Right ventricle myocardium inferior (tissue), 1 donor: Measurements from ENCODE around the gene CYB561. TPM values are rescaled to one million over a fixed set of nuclear protein-coding genes. Genes with fewer than 3 reads are reported as not detected.
"Not testable (repeated sequence)": the region's sequence is repeated elsewhere in the genome, so short reads cannot be mapped to it uniquely, and the experiment has no call there.

Experiments used
- ATAC-seq: fragments of 200-7000 bp; cut with Tn5 transposase; one replicate; pipeline ENCODE4 v1.9.1; 2020; ENCODE audit warnings: mild to moderate bottlenecking, moderate library complexity
- DNase-seq: peaks from one replicate; pipeline ENCODE4 v3.0.0; 2021; ENCODE audit errors: missing footprints
- intact Hi-C: fragments of 100-400 bp; cut with DNase I; formaldehyde crosslinking; loops from one replicate; pipeline ENCODE4 v1.11.0; 2022
- total RNA-seq: library from RNA; stranded (reverse); fragmentation: NEBNext Ultra II Directional; extraction: Animal tissue kit (Norgen Biotek cat#: 25700); gene quantifications from one replicate; pipeline ENCODE4 v1.2.1, GENCODE V29; 2021
- donor health status: DM: no; HTN: yes; CAD: no; lungs with severe emphysema.

The CYB561 gene
- total RNA-seq, 1 donor from 2014 or later: 15.5 TPM

- intact Hi-C loops: no loop called here
- ATAC-seq (no peak), DNase-seq (no peak)
These were observed 9.3 kb upstream of the CYB561 start for GRCh38 chr17:63455417-63455816.

DNA sequence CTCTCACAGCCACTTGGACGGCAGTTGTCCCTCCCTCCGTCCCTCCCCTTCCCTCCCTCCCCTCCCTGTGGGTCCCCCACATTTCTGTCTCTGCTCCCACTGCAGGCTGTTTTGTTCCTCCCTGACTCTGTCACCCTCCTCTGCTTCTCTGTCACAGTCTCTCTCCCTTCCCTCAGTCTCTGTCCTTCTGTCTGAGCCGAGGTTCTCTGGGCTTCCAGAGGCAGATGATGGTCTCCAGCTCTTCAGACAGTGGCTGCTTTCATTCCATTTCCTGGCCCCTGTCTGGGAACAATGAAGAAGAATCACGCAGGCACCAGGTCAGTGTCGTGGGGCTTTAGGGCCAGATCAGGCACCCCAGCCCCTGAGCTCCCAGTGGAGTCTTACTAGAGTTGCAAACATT lies 8.8 kb upstream of the CYB561 start:
- no peak for ATAC-seq
- DNase-seq: no peak
- intact Hi-C loops: no loop called here

DNA sequence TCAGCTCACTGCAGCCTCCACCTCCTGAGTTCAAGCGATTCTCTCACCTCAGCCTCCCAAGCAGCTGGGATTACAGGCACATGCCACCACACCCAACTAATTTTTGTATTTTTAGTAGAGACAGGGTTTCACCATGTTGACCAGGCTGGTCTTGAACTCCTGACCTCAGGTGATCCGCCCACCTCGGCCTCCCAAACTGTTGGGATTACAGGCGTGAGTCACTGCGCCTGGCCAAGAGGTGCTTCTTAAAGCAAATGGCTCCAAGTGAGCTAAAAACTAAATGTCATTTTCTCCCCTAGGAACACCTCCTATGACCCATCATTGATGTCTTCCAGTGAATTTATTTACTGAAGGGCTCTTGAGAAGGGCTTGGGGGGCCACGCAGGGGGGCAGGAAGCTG lies 8.3 kb upstream of the CYB561 start:
- DNase-seq, ATAC-seq, intact Hi-C loops: not testable (repeated sequence)

DNA sequence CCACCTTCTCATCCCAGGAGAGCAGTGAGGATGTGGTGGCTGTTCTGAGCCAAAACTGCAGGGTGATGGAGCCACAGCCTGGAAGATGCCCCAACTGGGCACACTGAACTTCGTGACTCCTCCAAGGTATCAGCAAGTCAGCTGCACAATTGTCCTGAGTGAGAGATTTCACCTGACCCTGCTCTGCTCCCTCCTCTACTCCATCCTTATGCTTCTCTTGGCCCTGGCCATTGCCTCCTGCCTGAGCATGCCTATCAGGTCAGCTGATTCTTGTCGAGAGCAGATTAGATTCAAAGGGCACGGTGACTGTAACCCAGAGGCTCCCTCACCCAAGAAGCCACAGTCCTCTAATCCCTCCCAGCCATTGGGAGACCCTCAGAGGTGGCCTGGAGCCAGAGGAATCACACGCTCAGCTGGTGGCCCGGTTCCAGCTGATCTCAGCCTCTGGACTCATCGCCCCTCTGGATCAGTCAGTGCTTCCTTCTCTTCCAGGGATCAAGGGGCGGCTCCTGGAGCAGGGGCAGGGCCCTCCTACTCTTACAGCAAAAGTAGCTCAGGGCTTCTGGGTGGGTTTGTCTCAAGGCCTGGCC lies 7.0 kb upstream of the CYB561 start:
- DNase-seq (no peak), ATAC-seq (no peak)
- intact Hi-C loops: no loop called here

DNA sequence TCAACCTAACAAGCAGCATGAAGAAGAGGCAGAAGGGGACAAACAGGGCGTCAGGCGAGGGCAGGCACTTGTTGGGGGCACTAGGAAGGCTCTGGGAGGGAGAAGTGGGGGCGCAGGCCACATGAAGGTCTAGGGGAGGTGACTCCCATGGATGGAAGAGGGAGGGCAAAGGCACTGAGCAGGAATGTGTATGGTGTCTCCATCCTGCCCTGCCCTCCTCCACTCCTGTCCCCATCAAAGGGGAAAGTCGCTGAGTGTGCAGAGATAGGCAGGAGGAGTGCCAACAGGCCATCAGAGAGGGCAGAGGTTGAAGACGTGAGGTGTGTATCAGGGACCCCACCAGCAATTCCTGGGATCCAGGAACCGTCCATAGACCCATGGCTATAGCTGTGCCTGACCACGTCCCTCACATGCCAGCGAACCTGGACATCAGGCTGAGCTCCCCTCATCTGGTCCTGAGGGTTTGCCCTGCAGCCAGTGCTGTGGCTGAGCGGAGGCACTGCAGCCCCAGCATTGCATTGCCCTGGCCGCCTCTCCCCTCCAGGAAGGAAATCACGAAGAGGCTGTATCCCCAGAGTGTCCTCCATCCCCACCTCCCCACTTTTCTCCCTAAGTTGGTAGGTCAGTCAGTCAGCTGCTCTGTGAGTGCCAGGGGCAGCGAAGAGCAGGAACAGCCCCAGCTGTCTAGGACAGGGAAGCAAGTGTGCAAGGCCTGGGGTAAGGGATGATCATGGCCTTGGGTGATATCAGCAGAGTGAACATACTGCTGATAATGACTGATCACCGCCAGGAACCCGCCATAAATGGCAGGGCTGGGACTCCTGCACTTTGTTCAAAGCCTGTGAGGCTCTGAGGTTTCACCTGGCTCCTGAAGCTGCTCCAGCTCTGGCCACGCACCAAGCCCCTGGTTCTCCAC lies 6.2 kb upstream of the CYB561 start:
- ATAC-seq (no peak), DNase-seq (no peak)
- intact Hi-C loops: no loop called here

GRCh38 chr17:63451150-63451549 lies 5.0 kb upstream of the CYB561 start:
- ATAC-seq (no peak), DNase-seq (no peak)

GRCh38 chr17:63450551-63450950 lies 4.4 kb upstream of the CYB561 start:
- intact Hi-C loops: no loop called here
- ATAC-seq: no peak
- no peak for DNase-seq

More at GRCh38 chr17:63451150-63451549, 5.0 kb upstream of the CYB561 start:
- intact Hi-C loops: no loop called here

DNA sequence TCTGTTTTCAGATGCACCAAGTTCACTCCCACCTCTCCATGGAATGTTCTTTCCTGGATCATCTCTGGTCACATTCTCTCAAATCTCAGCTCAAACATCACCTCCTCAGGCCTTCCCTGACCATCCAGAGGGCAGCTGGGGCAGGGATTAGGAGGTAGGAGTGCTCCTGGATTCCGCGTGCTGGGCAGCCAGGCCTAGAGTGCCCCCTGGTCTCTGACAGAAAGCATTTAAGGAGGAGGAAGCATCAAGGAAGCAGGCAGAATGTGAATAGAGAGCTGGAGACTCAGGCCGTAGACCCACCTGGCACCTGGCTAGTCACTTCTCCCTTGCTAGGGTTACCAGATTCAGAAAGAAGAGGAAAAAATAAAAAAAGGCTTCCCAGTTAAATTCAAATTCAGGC lies 2.5 kb upstream of the CYB561 start:
- no peak for ATAC-seq
- DNase-seq: no peak
- intact Hi-C loops: no loop called here

DNA sequence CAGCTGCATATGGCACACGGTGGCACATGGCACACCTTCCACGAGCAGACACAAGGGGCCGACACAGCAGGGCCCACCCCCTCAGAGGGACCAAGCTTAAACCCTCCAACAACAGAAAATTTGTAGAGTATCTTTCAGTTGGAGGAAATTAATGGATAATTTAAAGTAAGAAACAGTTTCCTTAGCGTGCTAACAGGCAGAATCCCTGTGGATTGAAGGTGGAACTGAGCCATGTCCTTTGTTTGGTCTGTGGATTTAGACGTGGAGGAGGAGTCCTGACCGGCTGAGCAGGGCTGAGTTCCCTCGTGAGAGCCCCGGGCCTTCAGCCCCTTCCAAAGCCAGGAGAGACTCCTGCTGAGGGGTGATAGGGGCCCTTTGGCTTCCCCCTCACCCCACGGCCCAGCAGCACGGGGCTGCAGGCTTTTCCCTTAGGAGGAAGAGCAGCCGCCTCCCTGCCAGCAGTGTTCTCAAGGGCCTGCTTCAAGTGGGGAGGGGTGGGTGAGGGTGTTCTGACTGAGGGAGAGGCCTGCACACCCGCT lies 1.4 kb upstream of the CYB561 start:
- no peak for ATAC-seq
- no peak for DNase-seq
- intact Hi-C loops: loop anchor here (2.0 kb wide), 1 partner anchor 27 kb away; no protein-coding TSS in a partner anchor

- DNase-seq: peak; percentile 90
- peak; percentile 75 for ATAC-seq
- intact Hi-C loops: loop anchor here (2.0 kb wide), 1 partner anchor 28 kb away; no protein-coding TSS in a partner anchor
These were observed 806 bp upstream of the CYB561 start for GRCh38 chr17:63446753-63447470.

- intact Hi-C loops: no loop called here
- no peak for ATAC-seq
- no peak for DNase-seq
These were observed 544 bp downstream of the CYB561 start for GRCh38 chr17:63445571-63445953.

DNA sequence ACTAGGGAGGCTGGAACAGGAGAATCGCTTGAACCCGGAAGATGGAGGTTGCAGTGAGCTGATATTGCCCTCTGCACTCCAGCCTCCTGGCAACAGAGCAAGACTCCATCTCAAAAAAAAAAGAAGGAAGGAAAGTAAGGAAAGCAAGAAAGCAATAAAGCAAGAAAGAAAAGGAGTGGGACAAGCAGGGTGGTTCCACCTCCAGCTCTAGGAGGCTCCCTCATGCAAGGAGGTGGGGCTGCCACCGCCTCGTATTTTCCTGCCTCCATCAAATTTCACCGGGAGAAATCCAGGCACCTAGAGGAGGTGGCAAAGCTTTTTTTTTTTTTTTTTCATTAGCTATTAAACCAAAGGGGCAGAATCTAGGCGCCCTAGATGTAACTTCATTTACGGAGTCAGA lies 1.0 kb downstream of the CYB561 start:
- ATAC-seq: no peak
- intact Hi-C loops: no loop called here
- DNase-seq: no peak

DNA sequence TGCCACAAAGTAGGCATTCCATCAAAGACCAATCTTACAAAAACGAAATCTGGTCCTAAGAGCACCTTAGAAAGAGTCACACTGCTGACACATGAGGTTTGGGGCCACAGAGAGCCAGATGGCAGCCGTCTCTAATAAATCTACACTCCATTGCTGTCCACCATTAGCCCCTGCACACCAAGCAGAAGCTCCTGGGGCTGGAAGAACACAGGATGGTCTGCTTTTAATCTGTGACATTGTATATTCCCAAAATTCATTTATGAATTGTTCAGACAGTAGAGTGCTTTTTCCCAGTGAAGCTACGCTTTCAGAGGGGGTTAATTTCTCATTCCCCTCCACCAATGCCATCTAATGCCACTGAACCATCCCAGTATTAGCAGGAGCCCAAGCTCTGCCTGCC lies 1.6 kb downstream of the CYB561 start:
- ATAC-seq (no peak), DNase-seq (no peak)
- intact Hi-C loops: no loop called here

- ATAC-seq: no peak
- no peak for DNase-seq
- intact Hi-C loops: no loop called here
These were observed 3.1 kb downstream of the CYB561 start for GRCh38 chr17:63443053-63443452.

DNA sequence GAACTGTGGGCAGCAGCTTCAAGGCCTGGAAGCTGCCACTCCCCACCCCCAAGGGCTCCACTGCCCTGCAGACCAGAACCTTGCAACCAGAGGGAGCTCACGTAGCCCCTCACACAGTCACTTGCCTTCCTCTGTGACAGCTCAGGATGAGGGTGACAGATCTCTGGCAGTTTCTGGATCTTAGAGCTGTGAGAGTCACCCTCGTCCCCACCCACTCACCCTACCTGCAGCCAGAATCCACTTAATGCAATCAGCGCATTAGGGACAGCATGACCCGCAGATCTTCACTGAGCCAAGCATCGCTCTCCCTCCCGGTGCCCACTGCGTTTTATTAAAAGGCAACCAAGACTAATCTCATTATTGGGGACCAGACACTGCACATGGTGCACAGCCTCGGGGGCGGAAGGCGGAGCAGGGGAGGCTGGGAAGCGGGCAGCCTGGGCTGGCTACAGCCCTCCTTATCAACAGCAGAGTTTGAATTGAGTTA lies 3.5 kb downstream of the CYB561 start:
- ATAC-seq (peak; percentile 19), DNase-seq (no peak)
- intact Hi-C loops: no loop called here

DNA sequence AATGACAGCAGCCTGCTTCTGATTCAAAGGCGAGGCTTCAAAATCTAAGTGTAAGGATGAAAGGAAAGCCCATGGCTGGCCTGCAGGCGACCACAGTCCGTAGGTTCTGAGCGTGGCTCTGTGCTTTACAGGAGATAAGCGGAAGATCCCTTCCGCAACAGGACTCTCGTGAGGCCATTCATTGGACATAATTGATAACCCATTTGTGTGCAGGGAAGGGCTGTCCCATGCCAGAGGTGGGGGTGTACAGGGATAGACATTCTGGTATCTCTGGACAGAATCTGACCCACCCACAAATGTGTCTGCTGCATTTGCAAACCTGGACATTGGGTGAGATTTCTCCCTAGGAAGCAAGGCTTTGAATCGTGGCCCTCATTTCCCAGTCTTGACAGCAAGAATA lies 4.0 kb downstream of the CYB561 start:
- DNase-seq (no peak), ATAC-seq (no peak)

DNA sequence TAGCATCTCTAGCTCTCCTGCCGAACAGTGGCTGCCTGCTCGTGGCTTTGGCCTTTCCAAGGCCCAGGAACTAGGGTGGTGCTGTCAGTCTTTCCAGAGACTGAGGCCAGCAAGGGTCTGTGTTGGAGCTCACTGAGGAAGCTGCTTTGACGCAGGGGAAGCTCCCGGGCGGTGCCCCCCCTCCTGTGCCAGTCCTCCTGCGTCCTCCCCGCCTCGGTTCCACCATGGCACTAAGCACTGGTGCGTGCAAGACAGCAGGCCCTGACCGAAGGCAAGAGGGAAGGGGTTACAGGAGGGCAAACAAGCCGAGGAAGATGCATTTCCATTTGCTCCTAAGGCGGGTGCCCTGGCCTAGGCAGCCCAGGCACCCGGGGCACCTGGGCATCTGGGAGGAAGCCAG lies 4.5 kb downstream of the CYB561 start:
- DNase-seq (no peak), ATAC-seq (no peak)
- intact Hi-C loops: no loop called here

More for the DNA sequence above, 4.0 kb downstream of the CYB561 start:
- intact Hi-C loops: no loop called here

GRCh38 chr17:63440770-63441335 lies 5.3 kb downstream of the CYB561 start:
- intact Hi-C loops: no loop called here
- no peak for DNase-seq
- no peak for ATAC-seq
